GM19463 (cell line): ENCODE measurements around the gene C19orf53.
"Not testable (repeated sequence)": the region's sequence is repeated elsewhere in the genome, so short reads cannot be mapped to it uniquely, and the experiment has no call there.

ENCODE experiments used
- ATAC-seq: cut with Tn5 transposase; IDR thresholded peaks from one replicate; pipeline ENCODE4 v1.9.1; 2021; ENCODE audit warnings: mild to moderate bottlenecking, moderate library complexity; ENCODE audit not compliant: unreplicated experiment

Gene C19orf53

GRCh38 chr19:13774217-13775191, at the start of gene C19orf53:
Gene C19orf53, plus strand, starts transcription at chr19:13774456. Its CDS starts 22 bp downstream, at chr19:13774478.
- ATAC-seq: peak; percentile 96

- no peak for ATAC-seq
Measured at GRCh38 chr19:13726323-13726722, 47.9 kb upstream of the C19orf53 start.

- ATAC-seq: no peak
Measured at GRCh38 chr19:13727798-13728197, 46.5 kb upstream of the C19orf53 start.

GRCh38 chr19:13729859-13730258, 44.4 kb upstream of the C19orf53 start:
- no peak for ATAC-seq

- peak; percentile 95 for ATAC-seq
Measured at GRCh38 chr19:13731147-13731964, 42.9 kb upstream of the C19orf53 start.

- no peak for ATAC-seq
Measured at GRCh38 chr19:13732337-13732736, 41.9 kb upstream of the C19orf53 start.

GRCh38 chr19:13734751-13735150, 39.5 kb upstream of the C19orf53 start:
- ATAC-seq: no peak

- ATAC-seq: no peak
Measured at GRCh38 chr19:13738073-13738472, 36.2 kb upstream of the C19orf53 start.

- ATAC-seq: no peak
Measured at GRCh38 chr19:13741893-13742292, 32.4 kb upstream of the C19orf53 start.

- ATAC-seq: no peak
Measured at GRCh38 chr19:13742756-13743155, 31.5 kb upstream of the C19orf53 start.

- ATAC-seq: no peak
Measured at GRCh38 chr19:13744174-13744573, 30.1 kb upstream of the C19orf53 start.

GRCh38 chr19:13747098-13747453, 27.2 kb upstream of the C19orf53 start:
- ATAC-seq: no peak

- no peak for ATAC-seq
Measured at GRCh38 chr19:13748169-13748828, 26.0 kb upstream of the C19orf53 start.

- no peak for ATAC-seq
Measured at GRCh38 chr19:13751436-13751835, 22.8 kb upstream of the C19orf53 start.

- not testable (repeated sequence) for ATAC-seq
Measured at GRCh38 chr19:13753622-13754021, 20.6 kb upstream of the C19orf53 start.

- ATAC-seq: no peak
Measured at GRCh38 chr19:13756210-13756609, 18.0 kb upstream of the C19orf53 start.

- no peak for ATAC-seq
Measured at GRCh38 chr19:13757805-13758772, 16.2 kb upstream of the C19orf53 start.

GRCh38 chr19:13758795-13759194, 15.5 kb upstream of the C19orf53 start:
- no peak for ATAC-seq

- ATAC-seq: no peak
Measured at GRCh38 chr19:13761423-13761822, 12.8 kb upstream of the C19orf53 start.

GRCh38 chr19:13762635-13763235, 11.5 kb upstream of the C19orf53 start:
- no peak for ATAC-seq
